Thyroid gland (tissue), 4 donors: ENCODE results near the gene S100A3.

Source experiments
- CTCF ChIP-seq, 6 experiments: fragments of 200-600 bp in 3 of 6; fragments of 450-650 bp in 3 of 6; sonication (generic) in 3 of 6; IDR thresholded peaks; one replicate each; pipeline ENCODE4 v1.5.1; 2016 to 2019; ENCODE audit warnings: antibody characterized with exemption in 6 of 6, mild to moderate bottlenecking in 2 of 6, inconsistent platforms in 1 of 6, moderate library complexity in 1 of 6
- POLR2A ChIP-seq, 2 donors: fragments of 450-650 bp; IDR thresholded peaks; one replicate each; pipeline ENCODE4 v1.6.1; 2017; ENCODE audit warnings: antibody characterized with exemption in 2 of 2, mild to moderate bottlenecking in 2 of 2, moderate library complexity in 1 of 2

DNA sequence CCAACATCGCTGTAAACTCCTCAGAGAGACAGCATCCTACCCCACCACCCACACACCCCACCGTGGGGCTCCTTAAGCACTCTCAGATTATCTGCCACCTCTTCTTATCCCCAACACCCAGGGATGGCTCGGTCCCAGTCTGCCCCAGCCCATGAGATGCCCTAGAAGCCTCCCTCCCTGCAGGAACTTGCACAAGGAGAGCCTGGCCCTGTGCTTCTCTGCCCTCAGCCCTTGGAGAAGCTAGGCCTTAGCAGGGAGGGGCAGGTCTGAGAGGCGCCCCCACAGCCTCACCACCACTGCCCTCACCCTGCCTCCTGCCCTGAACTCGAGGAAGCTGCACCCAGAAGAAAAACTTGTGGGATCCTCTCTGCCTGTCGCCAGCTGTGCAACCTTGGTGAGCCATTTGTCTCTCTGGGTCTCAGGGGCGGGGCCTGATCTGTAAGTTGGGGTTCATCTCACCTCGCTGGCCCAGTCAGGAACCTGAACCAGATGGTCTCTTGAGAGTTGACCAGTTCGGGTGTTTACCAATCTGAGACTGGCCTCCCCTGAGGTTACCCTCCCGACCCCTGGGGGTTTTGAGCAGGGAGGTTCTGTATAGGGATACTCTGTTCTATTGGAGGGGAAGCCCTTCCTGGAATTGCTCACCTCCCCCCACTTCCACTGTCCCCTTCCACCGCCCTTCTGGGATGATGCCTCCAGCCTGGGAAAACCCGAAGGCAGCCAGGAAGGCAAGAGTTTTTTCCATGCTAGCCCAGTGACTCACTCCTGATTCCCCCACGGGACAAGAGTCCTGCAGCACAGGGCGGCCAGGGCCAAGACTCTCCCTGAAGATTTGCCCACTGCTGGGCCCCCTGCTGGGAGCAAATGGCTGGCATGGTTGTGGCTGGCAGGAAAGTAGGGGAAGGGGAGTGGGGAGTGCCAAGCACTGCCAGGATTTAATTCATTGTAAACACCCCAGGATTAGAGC, at the start of gene S100A3:
- TF ChIP-seq CTCF (IDR thresholded peaks at IDR 0.05), result no peak
- TF ChIP-seq POLR2A (IDR thresholded peaks at IDR 0.05), result no peak
